Endothelial cell of umbilical vein (primary cell): ENCODE results near the gene DKK3. TPM values are rescaled to one million over a fixed set of nuclear protein-coding genes. Genes with fewer than 3 reads are reported as not detected.

Experiments used
- BruUV-seq: library from RNA; stranded (reverse); fragments of 400-500 nt; replicated peaks from 2 replicates; lab custom pipeline; 2021; lab: Mats Ljungman, UMichigan
- CTCF ChIA-PET: fragments of 300-600, 350-600 bp; sonication (Branson Sonifier 250); formaldehyde crosslinking; loops from one replicate; lab custom pipeline; 2021; ENCODE audit warnings: antibody characterized with exemption, inconsistent platforms; lab: Charles Lee
- POLR2A ChIA-PET: fragments of 300-600, 350-600 bp; sonication (Branson Sonifier 250); formaldehyde crosslinking; loops from one replicate; lab custom pipeline; 2021; ENCODE audit warnings: antibody characterized with exemption, inconsistent platforms; lab: Charles Lee
- DNase-seq: peaks from one replicate; pipeline ENCODE4 v3.0.0-alpha.2; 2011; ENCODE audit warnings: low read depth, low spot score
- FAIRE-seq: peaks from 2 replicates; lab custom pipeline; 2011; peaks lifted over from hg19 to GRCh38; lab: Jason Lieb, UNC
- H2AFZ ChIP-seq: 2 replicates; pipeline ENCODE4 v1.6.0; 2012; ENCODE audit warnings: low read depth, low read length, control low read depth, inconsistent platforms
- H3K27ac ChIP-seq: 2 replicates; pipeline ENCODE4 v1.5.1; 2011; ENCODE audit warnings: low read depth, mild to moderate bottlenecking, control low read depth, low read length, moderate library complexity; ENCODE audit not compliant: insufficient read depth
- H3K27me3 ChIP-seq, 2 experiments: 2 replicates each; pipeline versions ENCODE4 v1.6.0 to v1.6.1; 2011; ENCODE audit warnings: low read length in 2 of 2, mixed read lengths in 1 of 2; ENCODE audit not compliant: control insufficient read depth in 2 of 2, insufficient read depth in 2 of 2
- H3K36me3 ChIP-seq, 2 experiments: 2 replicates in 1 of 2; 3 replicates in 1 of 2; pipeline ENCODE4 v1.5.1; 2011; ENCODE audit warnings: low read length in 2 of 2, mild to moderate bottlenecking in 1 of 2, moderate library complexity in 1 of 2; ENCODE audit not compliant: control insufficient read depth in 2 of 2, insufficient read depth in 2 of 2; ENCODE audit errors: extremely low read depth in 1 of 2
- H3K4me1 ChIP-seq: 3 replicates; pipeline ENCODE4 v1.5.1; 2011; ENCODE audit warnings: mild to moderate bottlenecking, low read length; ENCODE audit not compliant: control insufficient read depth, insufficient read depth; ENCODE audit errors: extremely low read depth
- H3K4me2 ChIP-seq: 2 replicates; pipeline ENCODE4 v1.6.1; 2011; ENCODE audit warnings: low read length, control low read depth, mixed read lengths; ENCODE audit not compliant: insufficient read depth
- H3K4me3 ChIP-seq, 3 experiments: fragments of 200-600 bp in 1 of 3; sonication (generic), shearing (Covaris generic) in 1 of 3; replicated peaks in 1 of 3; 2 replicates each; pipeline ENCODE4 v1.5.1; 2011 to 2016; ENCODE audit warnings: control low read depth in 3 of 3, low read length in 3 of 3, mild to moderate bottlenecking in 2 of 3, inconsistent platforms in 1 of 3, low read depth in 1 of 3, moderate library complexity in 1 of 3; ENCODE audit not compliant: insufficient read depth in 1 of 3
- H3K79me2 ChIP-seq: 2 replicates; pipeline ENCODE4 v1.6.0; 2012; ENCODE audit warnings: low read length, inconsistent platforms; ENCODE audit not compliant: control insufficient read depth, insufficient read depth
- H3K9ac ChIP-seq: replicated peaks from 2 replicates; pipeline ENCODE3; 2011; ENCODE audit warnings: low read length, control low read depth; ENCODE audit not compliant: insufficient read depth; ENCODE audit errors: extremely low read depth
- H3K9me1 ChIP-seq: replicated peaks from 3 replicates; pipeline ENCODE4 v1.6.0; 2011; ENCODE audit warnings: mild to moderate bottlenecking, low read length; ENCODE audit not compliant: control insufficient read depth, insufficient read depth; ENCODE audit errors: extremely low read depth
- H3K9me3 ChIP-seq: replicated peaks from 2 replicates; pipeline ENCODE4 v1.5.1; 2012; ENCODE audit warnings: low read length, inconsistent platforms; ENCODE audit not compliant: control insufficient read depth, insufficient read depth
- H4K20me1 ChIP-seq: replicated peaks from 2 replicates; pipeline ENCODE3; 2011; ENCODE audit warnings: mild to moderate bottlenecking, low read length; ENCODE audit not compliant: control insufficient read depth, insufficient read depth; ENCODE audit errors: extremely low read depth
- EZH2 ChIP-seq: IDR thresholded peaks from 2 replicates; pipeline ENCODE4 v1.6.1; 2012; ENCODE audit warnings: borderline replicate concordance, low read depth, mild to moderate bottlenecking, moderate library complexity, low read length, inconsistent platforms; ENCODE audit not compliant: severe bottlenecking
- FOS ChIP-seq: IDR thresholded peaks from 2 replicates; pipeline ENCODE4 v1.6.1; 2011; ENCODE audit warnings: mild to moderate bottlenecking, low read length, moderate library complexity, borderline replicate concordance; ENCODE audit not compliant: insufficient read depth
- GATA2 ChIP-seq: IDR thresholded peaks from 2 replicates; pipeline ENCODE4 v1.7.0; 2011; ENCODE audit warnings: low read depth, mild to moderate bottlenecking, moderate library complexity, mixed read lengths, low read length; ENCODE audit not compliant: insufficient read length, insufficient read depth
- JUN ChIP-seq: IDR thresholded peaks from 2 replicates; pipeline ENCODE4 v1.6.1; 2011; ENCODE audit warnings: borderline replicate concordance, low read depth; ENCODE audit not compliant: insufficient read length, insufficient read depth
- MAX ChIP-seq: IDR thresholded peaks from 2 replicates; pipeline ENCODE4 v1.6.1; 2011; ENCODE audit not compliant: insufficient read depth, insufficient read length
- MYC ChIP-seq: IDR thresholded peaks from one replicate; pipeline ENCODE4 v1.6.1; 2011; ENCODE audit warnings: mild to moderate bottlenecking, low read depth, low read length
- POLR2A ChIP-seq: IDR thresholded peaks from 2 replicates; pipeline ENCODE4 v1.6.1; 2012; ENCODE audit warnings: low read depth, mild to moderate bottlenecking, control low read depth, low read length
- POLR2AphosphoS5 ChIP-seq: IDR thresholded peaks from 2 replicates; pipeline ENCODE4 v1.6.1; 2012; ENCODE audit warnings: low read depth, mild to moderate bottlenecking, control low read depth, low read length, moderate library complexity; ENCODE audit not compliant: insufficient read depth
- dilution Hi-C: fragments of 300-500 bp; cut with MboI; formaldehyde crosslinking; loops from one replicate; pipeline ENCODE4 v1.15.0; 2019; ENCODE audit warnings: low sequenced_read_pairs; ENCODE audit not compliant: extremely low pct_ligation_motif_present
- intact Hi-C: fragments of 100-400 bp; cut with micrococcal nuclease; formaldehyde crosslinking; loops from one replicate; pipeline ENCODE4 v1.10.0; 2022
- polyA plus RNA-seq, 4 experiments: library from polyadenylated mRNA; depleted of rRNA in 3 of 4; stranded (reverse) in 3 of 4; unstranded in 1 of 4; fragments of >200 nt; gene quantifications; 2 replicates each; pipeline versions ENCODE4 v1.2.1 to v1.2.3, GENCODE V29; 2011 to 2012; ENCODE audit warnings: missing spikeins in 1 of 4
- total RNA-seq: library from RNA; stranded (reverse); gene quantifications from 2 replicates; pipeline ENCODE4 v1.2.3, GENCODE V29; 2021
- TF ChIP-seq, protein P1 (sequence below), 2 donors: IDR thresholded peaks; 1 replicate in 1 of 2; 2 replicates in 1 of 2; pipeline ENCODE4 v1.5.1; 2011; ENCODE audit warnings: low read length in 2 of 2, mild to moderate bottlenecking in 2 of 2, moderate library complexity in 2 of 2, control low read depth in 1 of 2, inconsistent platforms in 1 of 2, low read depth in 1 of 2; ENCODE audit not compliant: insufficient read depth in 1 of 2; ENCODE audit errors: extremely low read depth in 1 of 2

DKK3 gene
- total and polyA plus RNA-seq, 2 donors (not counting 3 experiments of a cell fraction or from before 2014, with no cell fraction given): 131 to 335 TPM

- no peak for TF ChIP-seq MYC
- no peak for TF ChIP-seq MAX
- TF ChIP-seq FOS: no peak
- no peak for TF ChIP-seq POLR2AphosphoS5
- TF ChIP-seq, protein P1, sequence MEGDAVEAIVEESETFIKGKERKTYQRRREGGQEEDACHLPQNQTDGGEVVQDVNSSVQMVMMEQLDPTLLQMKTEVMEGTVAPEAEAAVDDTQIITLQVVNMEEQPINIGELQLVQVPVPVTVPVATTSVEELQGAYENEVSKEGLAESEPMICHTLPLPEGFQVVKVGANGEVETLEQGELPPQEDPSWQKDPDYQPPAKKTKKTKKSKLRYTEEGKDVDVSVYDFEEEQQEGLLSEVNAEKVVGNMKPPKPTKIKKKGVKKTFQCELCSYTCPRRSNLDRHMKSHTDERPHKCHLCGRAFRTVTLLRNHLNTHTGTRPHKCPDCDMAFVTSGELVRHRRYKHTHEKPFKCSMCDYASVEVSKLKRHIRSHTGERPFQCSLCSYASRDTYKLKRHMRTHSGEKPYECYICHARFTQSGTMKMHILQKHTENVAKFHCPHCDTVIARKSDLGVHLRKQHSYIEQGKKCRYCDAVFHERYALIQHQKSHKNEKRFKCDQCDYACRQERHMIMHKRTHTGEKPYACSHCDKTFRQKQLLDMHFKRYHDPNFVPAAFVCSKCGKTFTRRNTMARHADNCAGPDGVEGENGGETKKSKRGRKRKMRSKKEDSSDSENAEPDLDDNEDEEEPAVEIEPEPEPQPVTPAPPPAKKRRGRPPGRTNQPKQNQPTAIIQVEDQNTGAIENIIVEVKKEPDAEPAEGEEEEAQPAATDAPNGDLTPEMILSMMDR (IDR thresholded peaks at IDR 0.05; ENCODE audit: extremely low read depth in 1 of 2, insufficient read depth in 1 of 2, low read depth in 1 of 2, low read length in 2 of 2): no peak
- no peak for TF ChIP-seq JUN
- no peak for TF ChIP-seq POLR2A
- no peak for TF ChIP-seq GATA2
- no peak for TF ChIP-seq EZH2
- H3K4me1 ChIP-seq: peaks cover 11% of the 10 kb centered on the region
These were observed 43.7 kb downstream of the DKK3 start for GRCh38 chr11:11964774-11965150.

More at GRCh38 chr11:11964774-11965150, 43.7 kb downstream of the DKK3 start:
- H4K20me1 ChIP-seq: no peaks in the 10 kb centered on the region
- no TSS peak for BruUV-seq
- H3K4me2 ChIP-seq: no peak overlapping the region
- H3K9ac ChIP-seq: no peak overlapping the region
- no peaks in the 10 kb centered on the region for H3K79me2 ChIP-seq
- H3K9me1 ChIP-seq: no peaks in the 10 kb centered on the region
- FAIRE-seq (no peak), DNase-seq (no peak)
- dilution Hi-C loops (no loop called here), intact Hi-C loops (no loop called here)
- ChIA-PET CTCF (interaction anchor here (1.0 to 1.1 kb wide), 2 partner anchors 12 to 80 kb away, joined by 3 to 4 read pairs; no protein-coding TSS in a partner anchor), POLR2A (no interaction called here)
- H2AFZ ChIP-seq: no peak overlapping the region
- peaks cover 0 to 21% of the 10 kb centered on the region in 2 experiments for H3K36me3 ChIP-seq
- no peak overlapping the region for H3K27ac ChIP-seq
- H3K27me3 ChIP-seq: no peaks in the 10 kb centered on the region
- no peak overlapping the region for H3K4me3 ChIP-seq
- H3K9me3 ChIP-seq: no peaks in the 10 kb centered on the region
